ENCODE measurements around the gene FFAR1. TPM values are rescaled to one million over a fixed set of nuclear protein-coding genes. Genes with fewer than 3 reads are reported as not detected.

Gene FFAR1
- total and polyA plus RNA-seq, 2 experiments from 2014 or later = not detected

- Histone ChIP-seq H3F3A (replicated peaks; ENCODE audit: low read depth) (no peaks in the 10 kb centered on the region), H4K20me1 (replicated peaks; ENCODE audit: insufficient read depth) (no peaks in the 10 kb centered on the region), H3K4me3 (no peak overlapping the region), H3K79me2 (replicated peaks; ENCODE audit: insufficient read depth) (no peaks in the 10 kb centered on the region), H3K36me3 (ENCODE audit: insufficient read depth) (no peaks in the 10 kb centered on the region), H3K4me1 (ENCODE audit: insufficient read depth) (no peaks in the 10 kb centered on the region), H3K27ac (ENCODE audit: low read depth) (no peak overlapping the region), H3K27me3 (ENCODE audit: insufficient read depth) (no peaks in the 10 kb centered on the region), H3K4me2 (no peak overlapping the region), H3K9me2 (ENCODE audit: insufficient read depth) (no peaks in the 10 kb centered on the region), H2AFZ (no peak overlapping the region)
- Mint-ChIP-seq H3K4me1 (no peaks in the 10 kb centered on the region; the same call in 2 of the 3 replicates), H3K27me3 (ENCODE audit: insufficient read depth, low read depth, poor library complexity) (peaks cover 5% of the 10 kb centered on the region), H3K36me3 (ENCODE audit: low read depth) (no peaks in the 10 kb centered on the region), H3K4me3 (no peak overlapping the region), H3K27ac (no peak overlapping the region), H3K9me3 (no peaks in the 10 kb centered on the region; the same call in 2 of the 3 replicates)
- no peak for TF ChIP-seq STAT1 (IDR thresholded peaks at IDR 0.05; ENCODE audit: unreplicated experiment)
- no peak for TF ChIP-seq NANOG (IDR thresholded peaks at IDR 0.05; ENCODE audit: borderline replicate concordance)
- no peak for TF ChIP-seq EZH2 (IDR thresholded peaks at IDR 0.05; ENCODE audit: low read depth, unreplicated experiment)
- TF ChIP-seq CTCF (conservative IDR thresholded peaks at IDR 0.05; ENCODE audit: low read depth in 2 of 2) = no peak
- TF ChIP-seq REST (IDR thresholded peaks at IDR 0.05; ENCODE audit: unreplicated experiment) = no peak
- TF ChIP-seq POLR2AphosphoS5 (IDR thresholded peaks at IDR 0.05; ENCODE audit: low read depth) = no peak
- no peak for TF ChIP-seq ZNF114 (CRISPR knock-in tag; IDR thresholded peaks at IDR 0.05)
- TF ChIP-seq, protein P1, sequence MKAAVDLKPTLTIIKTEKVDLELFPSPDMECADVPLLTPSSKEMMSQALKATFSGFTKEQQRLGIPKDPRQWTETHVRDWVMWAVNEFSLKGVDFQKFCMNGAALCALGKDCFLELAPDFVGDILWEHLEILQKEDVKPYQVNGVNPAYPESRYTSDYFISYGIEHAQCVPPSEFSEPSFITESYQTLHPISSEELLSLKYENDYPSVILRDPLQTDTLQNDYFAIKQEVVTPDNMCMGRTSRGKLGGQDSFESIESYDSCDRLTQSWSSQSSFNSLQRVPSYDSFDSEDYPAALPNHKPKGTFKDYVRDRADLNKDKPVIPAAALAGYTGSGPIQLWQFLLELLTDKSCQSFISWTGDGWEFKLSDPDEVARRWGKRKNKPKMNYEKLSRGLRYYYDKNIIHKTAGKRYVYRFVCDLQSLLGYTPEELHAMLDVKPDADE (IDR thresholded peaks at IDR 0.05) = no peak
- no peak for TF ChIP-seq JUNB (IDR thresholded peaks at IDR 0.05; ENCODE audit: unreplicated experiment)
- no peak for TF ChIP-seq ZNF462 (CRISPR knock-in tag; IDR thresholded peaks at IDR 0.05)
- TF ChIP-seq EZH2phosphoT487 (IDR thresholded peaks at IDR 0.05; ENCODE audit: unreplicated experiment) = no peak
- no peak for TF ChIP-seq ZNF331 (CRISPR knock-in tag; IDR thresholded peaks at IDR 0.05; ENCODE audit: low read depth)
- no peak for TF ChIP-seq CREB1 (CRISPR knock-in tag; IDR thresholded peaks at IDR 0.05; ENCODE audit: low read depth)
- DNase-seq (ENCODE audit: low spot score) (no peak), ATAC-seq (no peak)
These were observed 13.5 kb upstream of the FFAR1 start for GRCh38 chr19:35334144-35334753.
